T1000 (cell line): ENCODE measurements around the gene S100A6.
"Not testable (repeated sequence)": the region's sequence is repeated elsewhere in the genome, so short reads cannot be mapped to it uniquely, and the experiment has no call there.

ENCODE experiments used
- DNase-seq: peaks from one replicate; lab custom pipeline; 2025; ENCODE audit warnings: mixed read lengths; lab: John Stamatoyannopoulos, UW

The S100A6 gene

DNA sequence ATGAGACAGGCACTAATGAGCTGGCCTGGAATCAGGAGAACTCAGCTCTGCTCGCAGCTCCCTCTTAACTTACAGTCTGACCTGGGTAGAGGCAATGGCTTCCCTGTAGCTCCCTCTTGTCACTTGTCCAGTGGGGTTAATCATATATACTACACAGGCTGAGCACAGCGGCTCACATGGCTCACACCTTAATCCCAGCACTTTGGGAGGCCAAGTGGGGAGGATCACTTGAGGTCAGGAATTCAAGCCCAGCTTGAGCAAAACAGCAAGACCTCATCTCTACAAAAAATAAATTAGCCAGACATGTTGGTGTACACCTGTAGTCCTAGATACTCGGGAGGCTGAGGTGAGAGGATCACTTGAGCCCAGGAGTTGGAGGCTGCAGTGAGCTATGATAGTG is 4.2 kb downstream of the S100A6 start:
- no peak for DNase-seq

DNA sequence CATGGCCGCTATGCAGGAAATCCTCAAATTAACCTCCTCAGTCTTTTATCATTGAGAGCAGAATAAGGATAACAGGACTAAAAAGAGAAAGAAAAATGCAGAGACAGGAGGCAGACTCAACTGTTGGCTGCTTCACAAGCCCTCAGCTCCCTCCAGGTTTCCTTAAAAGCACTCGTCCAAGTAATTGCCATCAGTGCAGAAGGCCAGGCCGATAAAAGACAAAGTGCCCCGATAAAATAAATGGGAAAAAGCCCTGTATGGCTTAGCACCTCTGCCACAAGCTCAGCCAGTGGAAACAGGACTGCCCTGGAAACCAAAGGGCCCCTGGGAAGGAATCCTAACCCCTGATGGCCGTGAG is 8.1 kb downstream of the S100A6 start:
- no peak for DNase-seq

DNA sequence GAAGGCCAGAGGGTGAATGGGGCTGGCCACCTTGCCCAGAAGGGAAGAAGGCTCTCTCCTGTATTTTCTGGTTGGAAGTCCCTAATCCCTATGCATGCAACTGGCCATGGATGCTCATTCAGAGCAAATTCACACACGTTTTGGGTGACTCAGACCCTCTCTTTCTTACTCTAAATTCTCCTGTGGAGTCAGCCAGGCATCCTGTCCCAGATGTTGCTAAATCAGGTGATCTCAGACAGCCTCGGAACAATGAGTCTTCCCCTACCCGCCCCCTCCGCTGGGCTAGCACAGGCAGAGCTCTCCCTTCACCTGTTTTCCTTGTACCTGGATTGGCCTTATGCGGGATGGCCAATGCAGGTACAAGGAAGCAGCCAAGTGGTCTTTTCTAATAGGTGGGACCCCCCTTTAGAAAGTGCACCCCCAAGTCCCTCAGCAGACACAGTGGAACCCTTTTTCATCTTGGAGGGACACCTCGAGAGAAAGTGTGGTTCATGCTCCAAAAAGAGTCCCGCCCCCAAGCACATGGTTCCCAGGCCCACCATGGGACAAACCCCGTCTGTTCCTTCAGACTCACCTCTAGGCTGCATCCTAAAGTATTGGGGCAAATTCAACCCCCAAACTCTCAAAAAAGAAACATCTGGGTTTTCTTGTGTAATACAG is 8.6 kb downstream of the S100A6 start:
- no peak for DNase-seq

DNA sequence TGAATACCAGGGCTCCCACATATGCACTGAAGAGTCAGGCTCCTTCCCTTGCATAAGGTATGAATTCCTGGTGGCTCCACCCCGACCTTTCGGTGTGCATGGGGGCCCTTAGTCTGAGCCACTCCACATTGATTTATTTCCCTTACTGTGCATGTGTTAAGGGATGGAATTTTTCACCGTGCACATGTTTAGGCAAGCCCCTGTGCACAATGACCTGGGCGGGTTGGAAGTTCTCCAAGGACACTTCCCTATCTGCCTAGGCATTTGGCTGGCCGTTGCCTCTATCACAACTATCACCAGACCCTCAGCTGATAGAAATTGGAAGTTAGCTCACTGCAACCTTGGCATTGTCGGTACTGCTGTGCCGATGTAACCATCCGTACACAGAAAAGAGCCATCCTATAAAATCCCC is 9.7 kb downstream of the S100A6 start:
- no peak for DNase-seq

DNA sequence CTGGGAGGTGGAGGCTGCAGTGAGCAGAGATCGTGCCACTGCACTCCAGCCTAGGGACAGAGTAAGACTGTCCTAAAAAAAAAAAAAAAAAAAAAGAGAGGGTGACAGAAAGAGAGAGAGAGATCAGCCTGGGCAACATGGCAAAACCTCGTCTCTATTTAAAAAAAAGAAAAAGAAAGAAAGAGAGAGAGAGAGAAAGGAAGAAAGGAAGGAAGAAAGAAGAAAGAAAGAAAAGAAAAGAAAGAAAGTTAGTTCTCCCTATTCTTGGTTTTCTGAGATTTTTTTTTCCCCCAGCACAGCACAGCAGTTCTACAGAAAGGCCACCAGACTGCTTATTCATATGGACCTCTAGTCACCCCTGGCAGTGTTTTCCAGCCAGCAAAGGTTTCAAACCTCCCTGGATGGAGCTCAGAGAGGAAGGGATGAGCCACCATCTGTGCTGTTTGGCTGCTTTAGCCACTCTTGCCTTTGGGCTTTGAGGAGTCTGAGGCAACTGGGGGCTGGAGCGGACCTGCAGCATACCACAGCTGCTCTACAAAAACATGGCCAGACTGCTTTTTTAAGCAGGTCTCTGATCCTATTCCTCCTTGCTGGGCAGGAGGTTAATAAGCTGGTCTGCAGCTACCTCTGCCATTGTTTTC is 10.6 kb downstream of the S100A6 start:
- no peak for DNase-seq

DNA sequence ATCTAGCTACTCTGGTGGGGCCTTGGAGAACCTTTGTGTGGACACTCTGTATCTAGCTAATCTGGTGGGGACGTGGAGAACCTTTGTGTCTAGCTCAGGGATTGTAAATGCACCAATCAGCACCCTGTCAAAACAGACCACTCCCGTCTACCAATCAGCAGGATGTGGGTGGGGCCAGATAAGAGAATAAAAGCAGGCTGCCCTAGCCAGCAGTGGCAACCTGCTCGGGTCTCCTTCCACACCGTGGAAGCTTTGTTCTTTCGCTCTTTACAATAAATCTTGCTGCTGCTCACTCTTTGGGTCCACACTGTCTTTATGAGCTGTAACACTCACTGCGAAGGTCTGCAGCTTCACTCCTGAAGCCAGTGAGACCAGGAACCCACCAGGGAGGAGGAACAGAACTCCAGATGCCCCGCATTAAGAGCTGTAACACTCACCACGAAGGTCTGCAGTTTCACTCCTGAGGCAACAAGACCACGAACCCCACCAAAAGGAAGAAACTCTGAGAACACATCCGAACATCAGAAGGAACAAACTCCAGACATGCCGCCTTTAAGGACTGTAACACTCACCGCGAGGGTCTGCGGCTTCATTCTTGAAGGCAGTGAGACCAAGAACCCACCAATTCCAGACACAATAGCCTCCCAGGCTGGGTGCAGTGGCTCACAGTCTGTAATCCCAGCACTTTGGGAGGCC is 13.3 kb downstream of the S100A6 start:
- DNase-seq, result not testable (repeated sequence)

DNA sequence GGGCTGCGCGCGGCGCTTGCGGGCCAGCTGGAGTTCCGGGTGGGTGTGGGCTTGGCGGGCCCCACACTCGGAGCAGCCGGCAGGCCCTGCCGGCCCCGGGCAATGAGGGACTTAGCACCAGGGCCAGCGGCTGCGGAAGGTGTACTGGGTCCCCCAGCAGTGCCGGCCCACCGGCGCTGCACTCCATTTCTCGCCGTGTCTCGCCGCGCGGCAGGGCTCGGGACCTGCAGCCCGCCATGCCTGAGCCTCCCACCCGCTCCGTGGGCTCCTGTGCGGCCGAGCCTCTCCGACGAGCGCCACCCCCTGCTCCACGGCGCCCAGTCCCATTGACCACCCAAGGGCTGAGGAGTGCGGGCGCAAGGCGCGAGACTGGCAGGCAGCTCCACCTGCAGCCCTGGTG is 14.0 kb downstream of the S100A6 start:
- not testable (repeated sequence) for DNase-seq

DNA sequence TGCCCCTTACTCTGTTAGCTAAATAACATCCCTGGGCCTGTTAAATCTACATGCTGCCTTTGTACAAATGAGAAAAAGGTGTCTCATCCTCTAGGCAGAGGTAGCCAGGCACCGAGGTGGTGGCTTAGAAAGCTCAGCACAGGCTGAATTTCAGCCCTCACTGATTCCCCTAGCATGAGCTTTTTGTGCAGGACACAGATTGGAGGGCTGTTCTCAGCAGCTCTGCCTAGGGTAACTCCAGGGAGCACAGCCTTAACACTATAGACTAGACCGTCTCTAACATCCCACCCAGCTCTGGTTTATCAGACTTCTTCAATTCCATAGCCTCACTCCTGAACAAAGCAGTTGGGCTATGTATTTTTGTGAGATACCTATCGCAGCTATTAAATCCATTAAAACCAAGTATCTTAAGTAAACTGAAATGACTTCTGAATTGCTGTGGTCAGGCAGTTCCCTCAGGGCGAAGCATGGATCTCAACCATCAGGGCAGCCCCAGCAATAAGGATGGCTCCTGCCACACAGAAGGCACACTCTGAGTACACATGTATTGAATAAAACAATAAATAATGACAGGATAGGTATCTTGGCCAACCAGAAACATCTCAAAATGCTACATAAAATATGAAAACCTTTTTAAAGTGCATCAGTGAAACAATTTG is 14.8 kb downstream of the S100A6 start:
- no peak for DNase-seq

DNA sequence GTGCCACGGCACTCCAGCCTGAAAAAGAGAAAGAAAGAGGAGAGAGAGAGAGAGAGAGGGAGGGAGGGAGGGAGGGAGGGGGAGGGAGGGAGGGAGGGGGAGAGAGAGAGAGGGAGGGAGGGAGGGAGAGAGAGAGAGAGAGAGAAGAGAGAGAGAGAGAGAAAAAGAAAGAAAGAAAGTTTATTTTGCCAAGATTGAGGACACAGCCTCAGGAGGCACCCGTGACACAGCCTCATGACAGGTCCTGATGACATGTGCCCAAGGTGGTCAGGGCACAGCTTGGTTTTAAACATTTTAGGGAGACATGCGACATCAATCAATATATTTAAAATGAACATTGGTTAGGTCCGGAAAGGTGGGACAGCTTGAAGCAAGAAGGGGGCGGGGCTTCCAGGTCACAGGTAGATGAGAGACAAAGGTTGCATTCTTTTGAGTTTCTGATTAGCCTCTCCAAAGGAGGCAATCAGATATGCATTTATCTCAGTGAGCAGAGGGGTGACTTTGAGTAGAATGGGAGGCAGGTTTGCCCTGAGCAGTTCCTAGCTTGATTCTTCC is 15.6 kb downstream of the S100A6 start:
- not testable (repeated sequence) for DNase-seq

DNA sequence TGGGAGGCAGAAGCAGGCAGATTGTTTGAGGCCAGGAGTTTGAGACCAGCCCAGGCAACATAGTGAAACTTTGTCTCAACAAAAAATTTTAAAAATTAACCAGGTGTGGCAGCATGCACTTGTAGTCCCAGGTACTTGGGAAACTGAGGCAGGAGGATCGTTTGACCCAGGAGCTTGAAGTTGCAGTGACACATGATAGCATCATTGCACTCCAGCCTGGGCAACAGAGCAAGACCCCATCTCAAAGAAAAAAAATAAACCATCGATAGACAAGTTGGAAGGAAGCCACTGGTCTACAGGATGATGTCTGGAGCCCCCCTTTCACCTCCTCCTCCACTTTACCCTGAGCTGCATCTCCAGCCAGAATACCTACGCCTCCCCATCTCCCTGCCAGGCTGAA is 16.5 kb downstream of the S100A6 start:
- DNase-seq, result no peak

DNA sequence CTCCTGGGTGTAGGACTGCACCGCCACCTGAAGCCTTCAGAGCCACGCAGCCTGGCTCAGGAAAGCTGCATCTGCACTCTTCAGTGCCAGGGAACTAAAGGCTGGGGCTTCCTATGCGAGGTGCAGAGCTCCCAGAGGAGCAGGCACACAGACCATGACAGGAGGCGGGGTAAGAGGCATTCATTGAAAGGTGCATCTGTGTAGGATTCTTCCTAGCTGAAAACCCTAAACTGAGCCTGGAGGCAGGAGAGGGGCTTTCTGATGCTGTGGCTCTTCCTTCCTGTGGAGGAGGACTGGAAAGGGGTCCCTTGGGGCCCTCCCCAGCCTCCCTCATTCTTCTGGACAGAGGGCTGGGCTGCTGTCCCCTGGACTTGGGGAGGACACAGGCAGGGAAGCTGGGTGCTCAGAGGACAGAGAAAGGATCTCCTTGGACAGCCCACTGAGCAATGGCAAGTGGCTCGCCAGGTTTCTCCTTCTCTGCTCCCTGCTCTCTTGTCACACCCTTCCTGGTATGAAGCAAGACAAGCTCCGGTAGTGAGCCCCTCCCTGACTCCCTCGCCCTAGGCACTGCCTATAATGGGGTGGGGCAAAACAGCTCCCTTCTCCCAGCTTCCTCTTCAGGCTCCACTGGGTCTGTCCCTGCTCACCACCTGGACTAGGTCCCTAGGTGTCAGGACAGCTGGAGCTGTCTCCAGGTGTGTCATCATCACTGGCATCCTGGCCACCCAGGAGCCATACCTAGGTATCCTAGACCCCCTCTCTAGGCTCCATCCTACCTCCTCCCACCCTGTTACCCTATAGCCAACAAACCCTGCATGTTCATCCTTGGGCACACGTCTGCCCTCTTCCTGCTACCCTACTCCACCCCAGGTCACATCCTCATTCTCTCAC is 20.0 kb downstream of the S100A6 start:
- no peak for DNase-seq

DNA sequence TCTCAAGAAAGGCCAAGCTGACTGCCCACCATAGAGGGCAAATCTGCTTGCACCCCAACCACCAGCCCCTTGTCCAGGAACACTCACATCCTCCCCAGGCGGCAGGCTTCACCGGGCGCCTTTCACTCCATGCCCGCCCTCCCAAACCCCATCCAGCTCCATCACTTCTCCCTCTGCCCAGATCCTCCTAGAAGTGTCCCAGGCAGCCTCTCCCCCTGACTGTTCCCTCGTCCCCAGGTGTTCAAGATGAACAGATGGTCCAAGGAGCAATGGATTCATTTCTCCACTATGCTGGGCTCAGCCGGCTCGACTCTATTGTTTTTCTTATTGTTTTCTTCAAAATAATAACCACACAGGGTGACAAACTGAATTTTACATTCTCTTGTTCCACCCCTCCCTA is 22.1 kb downstream of the S100A6 start:
- no peak for DNase-seq

DNA sequence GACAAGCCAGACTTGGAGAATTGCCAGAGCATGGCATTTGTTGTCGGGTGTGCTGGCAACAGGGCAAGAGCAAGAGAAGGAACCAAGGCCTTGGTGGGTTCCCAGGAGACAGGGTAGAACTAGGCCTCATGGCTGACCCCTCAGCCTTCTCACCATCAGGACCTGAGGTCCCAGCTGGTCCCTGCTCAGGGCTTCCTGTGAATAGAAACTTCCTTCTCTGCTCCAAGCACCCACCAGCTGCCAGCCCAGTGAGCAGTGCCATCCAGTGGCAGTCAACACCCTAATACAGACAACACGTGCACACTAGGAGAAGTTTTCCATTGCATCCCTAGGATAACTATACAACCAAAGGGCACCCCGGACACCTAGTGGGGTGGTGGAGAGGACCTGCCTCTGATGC is 22.8 kb downstream of the S100A6 start:
- DNase-seq, result no peak

DNA sequence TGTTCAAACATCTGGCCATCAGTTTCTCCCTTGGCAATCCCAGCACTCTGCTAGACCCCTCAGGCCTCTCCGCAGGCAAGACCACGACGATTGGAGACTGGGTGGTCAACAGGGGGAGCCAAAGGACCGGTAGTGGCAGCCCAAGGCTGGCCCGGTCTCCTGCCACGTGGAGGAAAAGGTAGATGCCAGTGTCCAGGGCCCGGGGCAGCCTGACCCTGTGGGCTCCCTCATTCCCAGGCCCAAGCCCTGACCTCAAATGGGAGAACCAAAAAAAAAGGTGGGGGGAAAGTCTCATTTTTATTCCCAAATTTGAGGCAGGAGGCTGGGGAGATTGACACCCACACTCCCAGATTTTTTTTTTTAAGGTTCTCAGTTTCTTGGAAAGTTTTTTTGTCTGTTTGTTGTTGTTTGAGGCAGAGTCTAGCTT is 24.8 kb downstream of the S100A6 start:
- peak; percentile 57 for DNase-seq

DNA sequence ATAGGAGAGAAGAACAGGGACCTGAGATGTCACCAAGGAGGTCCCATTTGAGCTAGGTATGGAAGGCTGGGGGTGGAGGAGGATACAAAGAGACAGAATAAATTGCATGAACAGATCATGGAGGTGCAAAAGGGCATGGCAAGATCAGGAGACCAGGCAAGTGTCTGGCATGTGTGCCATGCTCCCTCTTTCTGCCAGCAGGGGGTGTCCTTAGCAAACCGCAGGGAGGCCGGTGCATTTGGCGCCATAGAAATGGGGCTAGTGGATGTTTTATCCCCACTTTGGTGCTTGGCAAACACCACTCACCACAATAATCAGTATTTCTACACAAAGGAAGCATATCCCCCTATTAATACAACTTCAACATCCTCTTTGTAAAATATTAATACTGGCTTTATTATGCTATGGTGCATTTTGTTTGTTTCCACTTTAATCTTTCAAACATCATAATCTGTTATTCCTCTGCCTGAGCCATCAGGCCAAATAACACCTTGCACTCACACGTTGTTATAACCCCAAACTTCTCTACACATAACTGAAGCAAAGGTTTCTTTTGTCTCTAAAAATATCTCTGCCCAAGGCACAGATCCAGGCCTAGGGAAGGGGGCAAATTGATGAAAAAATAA is 25.9 kb downstream of the S100A6 start:
- DNase-seq, result no peak

DNA sequence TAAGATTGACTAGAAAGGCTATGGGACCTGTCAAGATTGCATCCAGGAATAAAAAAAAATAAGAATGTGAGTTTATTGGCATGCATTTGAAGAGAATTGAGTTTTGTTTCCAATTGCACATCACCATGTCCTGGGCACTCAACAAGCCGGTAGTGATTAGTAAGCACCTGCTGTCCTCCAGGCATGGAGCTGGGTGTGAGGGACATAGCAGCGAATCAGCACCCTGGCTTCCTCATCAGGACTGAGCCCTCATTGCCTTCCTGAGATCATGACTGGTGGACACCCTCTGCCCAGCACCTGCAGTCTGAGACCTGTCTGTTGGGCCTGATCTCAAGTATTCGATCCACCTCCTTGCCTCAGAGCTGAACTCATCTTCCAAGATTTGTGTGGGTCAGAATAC is 26.8 kb downstream of the S100A6 start:
- no peak for DNase-seq

DNA sequence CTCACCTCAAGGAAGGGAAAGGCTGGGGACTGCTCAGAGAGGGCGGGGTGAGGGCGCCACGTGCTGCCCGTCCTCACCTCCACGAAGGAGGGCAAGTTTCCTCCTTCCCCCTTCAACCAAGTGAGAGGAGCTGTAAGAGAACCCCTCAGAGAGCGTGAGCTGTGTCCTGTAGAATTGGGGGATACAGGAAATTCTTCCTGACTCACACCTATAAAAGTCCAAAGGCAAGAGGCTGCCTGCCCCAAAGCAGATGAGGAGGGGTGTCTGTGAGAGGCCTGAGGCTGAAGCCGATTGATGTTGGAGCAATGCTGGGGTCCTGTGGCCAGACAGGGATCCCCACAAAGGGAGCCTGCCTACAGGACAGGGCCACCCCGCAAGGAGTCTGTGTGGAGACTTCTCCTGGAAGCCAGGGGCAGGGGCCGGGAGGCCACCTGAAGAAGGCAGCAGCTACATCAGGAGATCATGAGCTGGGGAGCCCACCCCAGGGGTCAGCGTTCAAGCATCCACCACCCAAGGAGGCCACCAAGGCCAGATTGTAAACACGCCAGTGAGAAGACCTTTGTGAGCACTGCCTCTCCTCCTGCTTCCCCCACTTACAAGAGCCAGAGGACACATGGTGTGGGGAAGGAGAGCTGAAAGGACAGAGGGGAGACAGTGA is 27.7 kb downstream of the S100A6 start:
- no peak for DNase-seq

DNA sequence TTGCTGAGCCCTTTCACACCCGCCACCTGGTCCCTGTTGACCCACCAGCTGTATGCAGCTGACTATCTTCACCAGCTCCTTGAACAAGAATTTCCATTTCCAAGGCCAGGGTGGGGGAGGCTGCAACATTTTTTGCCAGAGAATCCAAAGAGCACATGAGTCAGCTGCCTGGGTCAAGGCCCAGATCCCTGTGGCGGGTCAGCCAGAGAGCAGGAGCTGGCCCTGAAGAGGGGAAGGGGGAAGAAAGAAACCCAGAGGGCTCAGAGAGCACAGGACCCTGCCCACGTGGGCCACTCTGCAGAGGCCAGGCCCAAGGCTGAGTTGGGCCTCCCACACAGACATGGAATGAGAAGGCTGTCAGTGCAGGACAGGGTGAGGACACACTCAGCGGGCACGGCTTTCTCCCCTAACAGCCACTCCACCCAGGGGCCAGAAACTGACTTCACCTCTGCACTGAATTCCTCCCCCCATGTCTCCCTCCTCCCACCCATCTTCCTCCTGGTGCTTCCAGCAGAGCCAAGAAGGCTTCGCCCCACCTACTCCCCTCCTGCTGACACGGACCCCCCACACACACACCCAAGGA is 28.9 kb downstream of the S100A6 start:
- peak; percentile 51 for DNase-seq

DNA sequence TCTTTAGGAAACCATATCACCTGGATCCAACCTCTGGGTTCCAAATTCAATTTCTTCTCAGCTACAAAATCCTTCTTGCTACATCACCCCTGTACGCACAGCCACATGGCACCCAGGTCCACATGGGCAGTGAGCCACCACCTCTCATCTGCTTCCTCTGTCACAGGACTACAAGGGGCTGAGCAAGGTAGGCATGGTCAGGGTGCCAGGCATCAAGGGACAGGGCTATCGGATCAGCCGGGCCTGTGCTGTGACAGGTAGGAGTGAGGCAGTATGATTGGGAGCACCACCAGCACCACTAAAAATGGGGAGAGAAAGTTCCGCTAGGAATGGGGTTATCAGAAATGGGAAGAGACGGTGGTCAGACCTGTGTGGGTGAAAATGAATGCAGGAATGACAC is 29.4 kb downstream of the S100A6 start:
- no peak for DNase-seq

DNA sequence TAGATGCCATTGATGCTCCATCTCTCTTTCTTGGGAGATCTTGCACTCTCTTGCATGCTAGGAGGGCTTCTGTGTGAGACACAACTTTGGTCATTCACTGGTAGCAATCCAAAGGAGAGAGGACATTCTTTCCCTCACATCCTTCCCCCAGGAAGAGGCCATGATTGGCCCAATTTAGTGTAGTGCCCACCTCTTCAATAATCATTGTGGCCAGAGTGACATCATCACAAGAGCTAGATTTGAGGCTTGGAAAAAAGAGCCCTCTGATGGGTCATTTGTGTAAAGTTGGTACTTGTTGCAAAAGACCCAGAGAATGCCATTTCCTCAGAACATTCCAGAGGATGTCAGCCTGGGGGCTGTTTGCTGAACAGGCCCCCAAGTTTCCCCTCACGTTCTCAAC is 30.2 kb downstream of the S100A6 start:
- DNase-seq, result no peak
